GDM1 (cell line): Measurements from ENCODE around the gene LCP1.

ENCODE experiments used
- DNase-seq: peaks from one replicate; lab custom pipeline; 2025; lab: John Stamatoyannopoulos, UW

LCP1 gene

DNA sequence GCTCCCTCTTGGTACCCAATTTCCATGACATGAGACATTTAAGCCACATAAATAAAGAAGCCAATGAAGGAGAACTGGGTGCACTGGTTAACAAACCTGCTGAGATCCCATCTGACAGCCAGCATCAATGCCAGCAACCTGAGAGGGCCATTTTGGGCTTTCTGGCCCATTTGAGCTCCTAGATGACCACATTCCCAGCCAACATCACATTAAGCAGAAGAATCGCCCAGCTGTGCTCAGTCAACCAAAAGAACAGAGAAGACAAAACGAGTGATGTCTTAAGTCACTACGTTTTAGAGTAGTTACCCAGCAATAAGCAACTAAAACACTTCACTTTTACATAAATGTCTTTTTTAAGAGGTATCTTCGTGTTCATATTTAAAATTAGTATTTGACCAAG is 21.9 kb downstream of the LCP1 start:
- no peak for DNase-seq

DNA sequence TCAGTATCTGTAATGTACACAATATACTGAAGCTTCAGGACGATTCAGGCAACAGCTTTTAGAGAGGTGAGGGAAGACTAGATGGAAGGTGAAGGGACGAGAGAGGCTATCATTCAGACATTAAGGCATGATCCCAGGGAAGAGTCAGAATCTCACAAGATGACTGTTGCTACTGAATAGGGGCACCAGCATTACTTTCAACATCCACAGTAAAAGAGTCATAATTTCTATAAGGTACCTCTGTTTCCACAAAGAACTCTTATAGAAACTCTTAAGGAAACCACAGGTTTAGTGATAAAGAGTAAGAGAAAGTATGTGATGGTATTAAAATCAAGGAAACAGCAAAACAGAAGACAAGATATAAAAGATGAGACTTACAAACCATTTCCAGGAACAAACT is 23.0 kb downstream of the LCP1 start:
- no peak for DNase-seq

DNA sequence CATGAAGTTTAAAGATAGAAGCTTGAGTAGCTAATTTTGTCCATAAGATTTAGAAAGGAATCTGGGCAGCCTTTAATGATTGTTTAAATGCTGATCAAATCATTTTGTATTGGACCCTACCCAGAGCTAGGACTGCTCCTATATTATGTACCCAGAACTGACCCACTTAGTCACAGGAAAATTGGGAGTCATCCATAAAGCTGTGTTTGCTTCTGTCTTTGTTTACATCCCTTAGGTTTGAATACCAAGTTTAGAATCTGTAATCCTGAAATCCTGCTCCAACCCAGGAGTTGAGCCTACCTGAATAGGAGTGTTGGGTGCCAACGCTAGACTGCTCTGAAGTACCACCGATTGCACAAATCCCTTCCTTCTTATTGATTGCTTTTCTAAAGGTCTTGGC is 23.8 kb downstream of the LCP1 start:
- DNase-seq: no peak

DNA sequence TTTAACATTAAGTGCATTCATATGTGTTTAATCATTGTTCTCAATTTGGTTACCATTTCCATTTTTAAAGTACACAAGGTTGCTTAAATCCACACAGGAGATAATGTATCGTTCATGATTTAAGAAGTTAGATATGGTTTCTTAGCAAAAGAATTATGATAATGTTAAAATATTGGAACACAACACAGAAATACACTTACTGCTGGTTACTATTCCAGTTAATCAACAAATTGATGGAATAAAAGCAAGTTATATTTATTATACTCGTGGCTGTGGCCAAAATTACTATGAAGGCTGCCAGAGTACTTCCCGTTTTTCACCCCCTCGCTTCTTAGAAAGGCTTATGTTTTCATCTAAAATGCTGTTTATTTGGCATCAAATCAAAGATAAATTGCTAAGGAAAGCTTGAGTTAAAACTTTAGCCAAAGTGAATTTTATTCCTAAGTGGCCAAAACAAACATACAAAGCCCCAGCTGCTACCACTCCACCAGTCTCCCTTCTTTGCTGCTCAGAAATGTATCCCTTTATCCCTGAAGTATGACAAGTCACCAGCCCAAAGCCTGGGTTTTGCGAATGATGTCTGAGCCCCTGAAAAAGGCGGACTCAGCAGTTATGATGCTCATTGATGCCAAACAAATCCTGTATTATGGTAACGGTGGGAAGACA is 27.7 kb downstream of the LCP1 start:
- no peak for DNase-seq

DNA sequence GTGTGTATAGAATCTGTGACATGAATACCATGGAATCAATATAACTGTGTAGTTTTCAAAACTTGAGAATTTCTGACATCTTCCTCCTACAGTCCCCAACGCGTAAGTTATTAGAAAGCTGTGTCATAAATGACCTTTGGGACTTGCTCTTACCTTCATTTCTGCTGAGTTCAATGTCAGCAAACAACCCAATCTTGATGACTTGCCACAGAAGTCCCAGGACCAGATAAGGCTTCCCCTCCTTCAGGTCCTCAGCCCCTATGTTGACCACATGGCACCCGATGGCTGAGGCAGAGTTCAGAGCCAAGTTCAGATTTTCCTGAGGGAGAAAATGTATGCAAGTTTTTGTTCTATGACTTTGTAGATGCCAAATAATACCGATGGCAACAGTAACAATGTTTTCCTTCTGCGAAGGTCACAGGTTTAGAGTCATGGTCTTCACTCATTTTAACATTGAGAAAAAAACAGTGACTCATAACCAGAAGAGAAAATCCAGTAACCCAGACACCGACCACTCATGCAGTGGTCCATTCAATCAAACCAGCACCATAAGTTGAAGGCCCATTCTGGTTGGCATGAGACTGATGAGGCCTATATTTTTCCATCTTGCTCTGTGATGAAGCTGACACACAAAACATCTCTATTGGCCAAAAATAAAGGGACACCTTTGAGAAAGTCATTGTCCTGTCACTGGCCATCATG is 29.2 kb downstream of the LCP1 start:
- no peak for DNase-seq

DNA sequence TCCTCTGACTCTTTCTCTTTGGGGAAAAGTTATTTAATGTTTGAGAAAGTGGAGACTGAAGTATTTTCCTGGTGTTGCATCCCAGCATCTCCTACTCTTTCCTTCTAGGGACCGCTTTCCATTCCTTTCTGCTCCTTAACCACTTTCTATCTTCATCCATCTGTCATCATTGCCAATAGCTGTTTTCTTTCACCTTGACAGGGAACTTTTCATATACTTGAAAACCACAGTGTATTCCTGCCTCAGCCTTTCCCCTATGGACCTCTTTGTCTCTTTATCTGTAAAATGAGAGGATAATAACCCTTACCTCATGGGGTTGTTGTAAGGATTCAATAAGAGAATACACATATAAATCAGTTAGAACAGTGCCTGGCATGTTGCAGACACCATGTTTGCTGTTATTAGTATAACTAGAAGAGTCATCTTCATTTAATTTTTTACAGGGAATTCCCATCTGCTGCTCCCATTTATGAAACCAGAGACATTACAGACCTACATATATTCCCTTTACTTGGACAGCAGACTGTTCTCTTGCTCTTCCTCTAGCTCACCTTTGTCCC is 31.8 kb downstream of the LCP1 start:
- DNase-seq: no peak

DNA sequence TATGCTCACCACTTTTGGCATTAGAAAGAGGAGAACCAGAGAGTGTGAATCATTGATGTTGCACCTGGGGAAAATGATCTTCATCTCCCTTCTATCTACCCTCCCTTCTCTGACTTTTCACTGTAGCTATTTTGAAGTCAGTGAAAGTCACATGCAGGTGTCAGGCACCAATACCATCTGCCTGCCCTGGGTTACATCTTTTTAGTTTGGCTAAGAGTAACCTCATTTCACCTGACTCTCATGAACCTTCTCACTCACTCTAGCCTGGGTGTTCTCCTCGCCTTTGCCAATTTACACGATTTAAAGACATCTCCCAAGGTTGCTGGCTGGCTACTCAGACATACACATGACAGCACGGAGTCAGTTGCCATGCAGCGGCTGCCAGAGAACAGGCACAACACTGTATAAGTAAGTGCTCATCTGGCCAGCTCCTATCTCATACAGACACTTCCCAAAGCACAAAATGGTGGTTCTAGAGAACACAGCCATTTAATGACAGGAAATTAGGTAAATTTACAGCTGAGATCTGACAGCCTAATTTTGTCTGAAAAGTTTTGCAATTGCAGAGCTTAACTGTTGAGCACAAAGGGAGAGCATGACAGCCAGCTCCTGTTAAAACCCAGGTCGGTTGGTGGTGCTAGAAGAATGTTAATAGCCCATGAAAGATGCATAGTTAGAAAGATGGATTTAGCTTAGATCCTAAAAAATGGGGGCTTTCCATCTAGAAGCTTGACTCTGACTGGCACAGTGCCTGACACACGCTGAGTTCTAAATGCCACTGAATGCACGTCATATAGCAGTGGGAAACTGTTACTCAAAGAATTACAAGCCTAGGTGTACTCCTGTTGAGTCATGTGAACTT is 32.5 kb downstream of the LCP1 start:
- no peak for DNase-seq

DNA sequence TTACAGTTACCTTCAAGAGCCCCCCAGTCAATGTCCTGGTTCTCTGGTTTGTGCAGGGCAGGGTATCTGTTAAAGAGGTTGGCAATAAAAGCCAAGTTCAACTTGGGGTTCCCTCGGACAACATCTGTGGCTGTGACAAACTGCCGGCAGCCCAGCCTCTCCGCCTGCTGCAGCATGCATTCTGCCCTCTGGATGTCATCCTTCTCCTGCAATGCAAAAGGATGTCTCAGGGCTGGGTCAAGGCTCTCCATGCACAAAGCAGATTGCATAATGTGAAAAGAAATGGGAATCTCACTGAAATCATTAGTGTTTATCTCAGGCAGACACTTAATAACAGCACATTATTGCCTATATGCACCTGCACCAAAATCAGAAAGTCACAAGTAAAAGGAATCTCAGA is 35.1 kb downstream of the LCP1 start:
- DNase-seq: no peak

DNA sequence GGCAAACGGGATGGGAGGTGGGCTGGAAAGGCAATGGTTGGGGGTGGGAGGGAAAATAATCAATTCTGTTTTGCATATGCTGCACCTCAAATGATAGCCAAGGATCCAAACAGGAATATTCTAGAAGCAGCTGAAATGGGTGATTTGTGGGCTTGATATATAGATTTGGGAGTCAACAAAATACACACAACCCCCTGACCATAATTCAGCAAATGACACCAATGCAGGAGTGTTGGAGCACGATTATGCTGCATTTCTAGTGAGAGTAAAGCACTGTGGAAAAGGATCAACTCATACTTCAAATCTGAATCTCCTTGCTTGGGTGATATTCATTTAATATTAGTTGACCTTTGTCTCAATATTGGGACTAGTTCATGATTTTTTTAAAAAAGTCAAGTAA is 36.0 kb downstream of the LCP1 start:
- no peak for DNase-seq

DNA sequence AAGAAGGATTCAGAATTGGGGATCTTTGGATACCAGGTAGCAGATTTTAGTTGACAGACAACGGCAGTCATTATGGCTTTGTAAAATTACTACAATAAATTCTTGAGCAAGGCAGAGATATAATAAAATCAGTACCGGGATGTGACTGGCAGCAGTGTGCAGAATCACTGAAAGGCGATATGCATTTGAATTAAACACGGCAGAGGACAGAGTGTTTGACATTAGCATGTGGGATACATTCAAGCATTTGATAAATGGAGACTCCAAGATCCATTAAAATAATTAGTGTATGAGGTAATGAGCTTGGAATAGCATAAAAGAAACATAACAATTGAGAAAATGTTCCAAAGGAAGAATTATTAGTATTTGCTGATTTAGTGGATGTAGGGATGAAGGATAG is 36.8 kb downstream of the LCP1 start:
- DNase-seq: no peak

DNA sequence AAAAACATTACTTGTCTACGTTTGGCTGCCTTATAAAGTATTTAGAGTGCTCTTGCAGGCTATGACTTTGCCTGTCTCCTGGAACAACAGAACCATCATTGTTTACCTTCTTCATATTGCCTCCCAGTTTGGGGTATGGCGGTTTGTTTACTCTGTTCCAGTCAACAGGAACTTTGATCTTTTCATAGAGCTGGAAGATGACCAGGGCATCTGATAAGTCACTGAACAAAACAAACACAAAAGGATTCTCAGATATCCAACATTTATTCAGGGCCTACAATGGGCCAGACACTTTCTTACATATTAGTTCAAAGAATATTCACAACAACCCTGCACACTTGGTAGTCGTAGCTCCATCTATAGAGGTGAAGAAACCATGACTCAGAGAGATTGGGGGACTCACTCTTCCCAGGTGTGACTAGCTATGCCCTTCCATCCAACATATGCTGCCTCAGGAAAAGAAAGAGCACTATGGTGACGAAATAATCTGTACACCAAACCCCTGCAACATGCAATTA is 38.7 kb downstream of the LCP1 start:
- DNase-seq: no peak

DNA sequence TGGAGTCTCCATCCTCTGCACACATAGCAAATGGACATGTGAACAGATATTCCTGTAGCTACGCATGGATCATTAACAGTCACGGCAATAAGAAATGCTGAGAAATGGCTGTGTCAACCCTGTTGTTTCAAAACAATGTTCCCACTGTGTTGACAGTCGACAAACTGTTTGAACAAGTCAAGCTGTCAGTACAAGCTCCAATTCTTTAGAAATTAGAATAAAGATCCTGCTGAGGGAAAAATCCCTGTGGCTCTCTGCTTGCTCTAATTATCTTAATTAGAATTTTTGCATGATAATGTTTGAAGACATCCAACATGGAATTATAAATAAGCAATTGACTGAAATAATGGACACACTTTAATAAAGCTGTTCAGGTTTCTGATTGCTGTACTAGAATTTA is 39.2 kb downstream of the LCP1 start:
- no peak for DNase-seq

DNA sequence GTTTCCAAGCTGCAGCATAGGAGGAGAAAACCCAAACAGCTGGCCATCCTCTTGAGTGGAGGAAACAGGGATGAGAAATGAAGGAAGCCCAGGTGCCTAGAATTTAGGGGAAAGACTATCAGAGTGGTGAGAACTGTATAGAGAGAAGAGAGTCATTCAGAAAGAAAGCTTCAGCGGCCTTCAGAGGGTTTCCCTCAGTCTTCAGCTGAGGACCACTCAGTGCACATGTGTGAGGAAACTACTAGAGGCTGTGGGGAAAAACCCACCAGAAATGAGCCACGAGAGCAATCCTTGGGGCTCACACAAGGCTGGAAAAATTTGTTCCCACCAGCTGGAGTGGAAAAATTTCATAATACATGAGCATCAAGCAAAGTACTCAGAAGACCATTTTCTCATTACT is 41.9 kb downstream of the LCP1 start:
- no peak for DNase-seq

DNA sequence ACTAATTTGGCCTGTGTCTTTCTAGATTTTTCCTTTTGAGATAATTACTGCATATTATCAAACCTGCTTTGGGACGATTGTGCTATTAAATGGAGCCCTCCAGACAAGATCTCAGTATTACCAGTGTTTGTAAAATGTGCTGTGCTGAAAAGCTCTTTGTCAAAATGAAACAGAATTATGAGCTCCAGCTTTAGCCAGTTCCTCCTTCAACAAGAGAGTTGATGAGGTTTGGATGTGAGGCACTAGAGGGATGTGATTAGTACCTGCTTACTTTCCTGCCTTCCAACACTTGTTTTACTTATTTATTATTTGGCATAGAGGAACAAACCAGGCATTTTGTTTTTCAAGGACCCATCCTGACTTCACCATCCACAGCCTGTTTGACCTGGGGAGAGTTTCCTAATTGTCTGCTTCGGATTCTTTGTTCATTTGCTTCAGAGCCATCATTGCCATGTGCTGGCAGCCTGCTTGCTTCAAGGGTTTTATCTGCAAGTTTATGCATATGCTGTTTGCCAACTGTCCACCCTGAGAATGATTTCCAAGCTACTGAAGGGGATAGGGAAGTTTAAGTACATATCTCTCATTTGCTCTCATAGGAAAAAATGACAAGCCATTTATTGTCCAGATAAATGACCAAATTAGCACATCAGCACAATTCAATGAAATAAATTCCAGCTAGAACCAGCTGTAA is 44.2 kb downstream of the LCP1 start:
- DNase-seq: no peak

DNA sequence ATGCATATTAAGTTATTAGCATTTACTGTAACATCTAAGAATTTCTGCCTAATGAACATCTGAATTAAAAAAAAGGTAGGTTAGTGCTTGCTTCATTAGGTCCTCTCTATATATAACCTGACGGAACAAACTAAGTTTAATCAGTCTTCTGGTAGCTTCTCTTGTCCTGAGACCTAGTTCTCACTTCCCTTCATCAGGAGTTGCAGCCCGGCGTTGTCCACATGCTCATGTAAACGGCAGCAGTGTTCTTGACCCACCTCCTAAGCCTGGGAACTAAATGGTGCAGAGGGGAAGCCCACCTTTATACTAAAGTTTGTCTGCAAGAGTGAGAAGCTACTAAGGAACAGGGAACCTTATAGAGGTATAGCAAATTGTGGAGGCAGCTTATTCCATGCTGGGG is 45.3 kb downstream of the LCP1 start:
- no peak for DNase-seq

DNA sequence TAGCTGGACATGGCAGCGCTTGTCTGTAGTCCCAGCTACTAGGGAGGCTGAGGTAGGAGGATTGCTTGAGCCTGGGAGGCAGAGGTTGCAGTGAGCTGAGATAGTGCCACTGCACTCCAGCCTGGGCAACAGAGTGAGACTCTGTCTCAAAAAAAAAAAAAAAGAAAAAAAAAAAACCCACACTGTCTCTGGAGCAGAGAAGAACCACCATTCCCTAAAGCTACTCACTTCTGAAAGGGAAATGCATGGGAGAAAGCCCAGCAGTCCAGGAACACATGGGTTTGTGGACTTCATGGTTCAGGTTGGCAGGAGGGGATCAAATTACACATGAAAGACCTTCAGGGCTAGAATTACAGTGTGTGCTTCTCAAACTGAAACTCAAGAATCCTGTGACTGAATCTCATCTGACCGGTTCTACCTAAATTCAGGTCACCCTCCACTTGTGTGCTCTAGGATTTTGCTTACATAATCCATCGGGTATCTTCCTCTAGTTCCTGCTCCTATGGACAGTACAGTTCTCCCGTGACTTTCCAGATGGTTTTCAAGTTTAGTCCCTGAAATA is 46.9 kb downstream of the LCP1 start:
- no peak for DNase-seq

DNA sequence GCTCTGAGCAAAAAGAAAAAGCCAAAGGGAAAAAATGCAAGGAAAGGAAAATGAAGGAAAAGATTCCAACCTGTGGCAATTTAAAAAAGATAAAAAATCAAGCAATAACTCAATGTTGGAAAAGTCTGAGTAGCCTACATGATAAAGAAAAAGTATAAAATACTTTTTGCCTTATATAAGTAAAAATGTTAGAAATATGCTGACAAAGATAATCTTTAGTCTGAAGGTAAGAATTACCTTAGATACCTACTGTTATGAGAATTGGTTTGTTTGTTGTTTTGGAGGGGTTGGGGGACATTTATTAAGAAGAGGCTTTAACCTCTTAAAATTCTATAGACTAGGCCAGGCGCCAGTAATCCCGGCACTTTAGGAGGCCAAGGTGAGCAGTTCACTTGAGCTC is 47.5 kb downstream of the LCP1 start:
- DNase-seq: no peak

DNA sequence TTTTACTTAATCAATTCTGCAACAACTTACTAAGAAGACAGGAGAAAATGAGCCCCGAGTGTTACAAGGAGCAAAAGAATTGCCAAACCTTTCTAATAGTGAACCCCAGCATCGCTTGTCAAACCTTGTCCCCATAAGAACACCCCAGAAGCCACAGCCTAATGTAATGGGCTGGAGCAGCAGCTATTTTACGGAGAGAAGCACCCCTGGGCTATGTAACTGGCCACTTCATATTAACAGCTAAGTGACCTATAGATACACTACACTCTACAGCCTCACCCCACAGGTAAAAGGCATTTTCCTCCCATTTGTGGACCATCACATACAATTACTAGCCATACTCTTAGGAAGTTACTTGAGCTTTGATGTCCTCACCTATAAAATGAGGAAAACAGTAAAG is 49.9 kb downstream of the LCP1 start:
- no peak for DNase-seq

DNA sequence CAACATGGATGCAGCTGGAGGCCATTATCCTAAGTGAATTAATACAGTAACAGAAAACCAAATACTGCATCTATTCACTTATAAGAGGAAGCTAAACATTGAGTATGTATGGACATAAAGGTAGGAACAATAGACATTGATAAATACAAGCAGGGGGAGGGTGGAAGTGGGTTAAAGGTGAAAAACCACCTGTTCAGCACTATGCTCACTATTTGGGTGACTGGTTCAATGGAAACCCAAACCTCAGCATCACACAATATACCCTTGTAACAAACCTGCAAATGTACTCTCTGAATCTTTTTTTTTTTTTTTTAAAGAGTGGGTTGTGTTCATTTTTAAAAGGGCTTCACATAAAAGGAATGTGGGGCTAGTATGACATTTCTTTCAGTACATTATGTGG is 50.3 kb downstream of the LCP1 start:
- no peak for DNase-seq

DNA sequence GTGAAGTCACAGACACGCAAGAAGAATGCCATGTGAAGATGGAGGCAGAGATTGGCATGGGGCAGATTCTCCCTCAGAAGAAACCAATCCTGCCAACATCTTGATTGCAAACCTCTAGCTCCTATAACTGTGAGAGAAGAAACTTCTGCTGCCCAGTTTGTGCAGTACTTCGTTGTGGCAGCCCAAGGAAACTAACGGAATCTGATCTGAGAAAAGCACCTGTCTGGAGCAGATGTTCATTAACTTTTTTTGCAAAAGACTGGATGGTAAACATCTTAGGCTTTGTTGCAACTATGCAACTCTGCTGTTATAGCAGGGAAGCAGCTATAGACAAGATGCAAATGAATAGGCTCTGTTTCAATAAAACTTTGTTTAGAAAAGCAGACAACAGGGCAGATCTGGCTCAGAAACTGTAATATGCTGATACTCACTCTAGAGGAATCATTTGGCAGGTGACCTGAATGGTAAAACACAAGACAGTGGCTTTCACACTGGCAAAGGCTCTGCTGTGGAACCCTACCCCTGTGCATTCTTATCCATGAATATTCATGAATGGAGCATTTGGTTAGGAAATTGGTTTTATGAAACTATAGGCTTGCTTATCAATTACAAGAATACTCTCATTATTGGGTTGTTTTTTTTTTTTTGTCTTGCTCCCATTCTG is 51.9 kb downstream of the LCP1 start:
- DNase-seq: no peak

DNA sequence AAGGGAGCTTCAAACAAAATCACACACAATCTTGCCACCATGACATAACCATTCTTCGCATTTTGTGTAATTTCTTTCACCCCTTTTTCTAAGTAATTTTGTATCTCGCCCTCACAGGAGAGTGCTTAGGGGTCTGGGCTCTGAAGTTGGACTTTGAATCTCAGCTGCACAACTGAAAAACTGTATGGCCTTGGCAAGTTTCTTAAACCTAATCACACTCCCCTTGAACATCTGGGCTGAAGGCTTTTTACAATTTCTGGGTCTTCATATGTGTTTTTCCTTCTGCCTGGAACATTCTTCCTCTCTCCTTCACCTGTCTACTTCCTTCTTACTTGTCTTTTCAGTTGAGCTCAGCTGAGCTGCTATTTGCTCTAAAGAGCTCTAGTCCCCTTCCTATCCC is 52.9 kb downstream of the LCP1 start:
- no peak for DNase-seq
